ENCODE results near the gene C11orf52.
A peak's percentile ranks its signal among the peaks of the same experiment; 100 is the strongest.

Gene C11orf52

GRCh38 chr11:111939836-111940604 is 21.3 kb downstream of the C11orf52 start:
- DNase-seq, result no peak

- DNase-seq, result no peak
Observed at GRCh38 chr11:111941963-111942362, 23.2 kb downstream of the C11orf52 start.

DNA sequence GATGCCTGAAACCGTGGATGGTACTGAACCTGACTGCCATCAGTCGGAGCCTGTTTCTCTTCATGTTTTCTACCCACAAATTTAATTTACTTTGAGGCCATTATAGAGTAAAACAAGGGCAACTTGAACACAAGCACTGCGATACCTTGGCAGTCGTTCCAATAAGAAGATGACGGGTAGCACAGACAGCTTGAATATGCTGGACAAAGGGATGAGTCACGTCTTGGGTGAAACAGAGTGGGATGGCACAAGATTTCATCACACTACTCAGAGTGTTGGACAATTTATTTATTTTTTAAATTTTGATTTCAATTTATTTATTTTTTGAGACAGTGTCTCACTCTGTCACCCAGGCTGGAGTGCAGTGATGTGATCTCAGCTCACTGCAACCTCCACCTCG is 24.1 kb downstream of the C11orf52 start:
- no peak for DNase-seq

DNA sequence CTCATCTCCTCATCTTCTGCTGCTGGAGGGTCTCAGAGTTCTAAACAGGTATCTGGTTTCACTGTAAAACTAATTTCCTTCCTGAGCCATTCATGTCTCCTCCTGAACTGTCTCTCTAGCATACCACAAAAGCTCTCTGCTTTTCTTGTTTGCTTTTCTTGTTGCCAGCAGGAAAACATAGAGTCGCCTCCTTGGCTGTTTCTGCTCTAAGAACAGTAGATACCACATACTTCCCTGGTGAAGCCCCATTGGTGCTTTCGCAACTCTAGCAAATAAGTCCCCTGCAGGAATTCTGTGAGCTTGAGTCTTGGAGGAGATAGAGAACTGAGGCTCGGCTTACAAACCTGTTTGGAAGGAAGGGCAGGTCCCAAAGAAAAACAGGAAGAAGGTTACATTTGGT is 25.4 kb downstream of the C11orf52 start:
- peak; percentile 15 for DNase-seq

- DNase-seq, result peak; percentile 61
Observed at GRCh38 chr11:111944651-111945051, 25.9 kb downstream of the C11orf52 start.

DNA sequence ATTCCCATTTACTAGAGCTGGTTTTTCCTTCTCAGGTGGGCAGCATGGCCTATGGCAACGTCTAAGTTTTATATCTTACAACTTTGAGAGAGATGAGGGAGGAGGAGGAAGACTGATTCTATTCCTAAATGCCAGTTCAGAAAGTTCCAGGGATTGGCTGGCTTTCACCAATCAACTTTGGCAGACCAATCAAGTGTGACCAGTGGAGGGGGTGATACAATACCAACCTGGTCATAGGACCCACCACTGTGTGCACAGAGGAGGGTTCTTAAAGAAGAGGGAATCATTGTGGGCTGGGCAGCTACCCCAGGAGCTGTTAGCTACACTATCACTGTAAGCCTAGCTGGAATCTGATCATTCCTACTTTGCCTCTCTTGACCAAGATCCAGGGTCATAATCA is 26.5 kb downstream of the C11orf52 start:
- DNase-seq, result no peak

DNA sequence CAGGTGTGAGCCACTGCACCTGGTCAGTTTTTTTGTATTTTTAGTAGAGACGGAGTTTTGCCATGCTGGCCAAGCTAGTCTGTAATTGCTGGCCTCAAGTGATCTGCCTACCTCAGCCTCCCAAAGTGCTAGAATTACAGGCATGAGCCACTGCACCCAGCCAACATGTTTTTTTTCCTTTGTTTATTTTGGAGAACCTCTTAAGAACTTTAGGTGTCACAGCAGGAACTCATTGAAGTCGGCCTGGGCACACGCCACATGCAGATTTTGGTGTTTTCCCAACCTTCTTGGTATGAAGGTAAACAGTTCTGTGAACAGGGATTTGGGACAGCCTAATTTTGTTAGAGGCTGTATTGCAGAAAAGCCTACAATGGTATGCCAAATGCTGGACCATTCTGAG is 27.8 kb downstream of the C11orf52 start:
- DNase-seq, result no peak

DNA sequence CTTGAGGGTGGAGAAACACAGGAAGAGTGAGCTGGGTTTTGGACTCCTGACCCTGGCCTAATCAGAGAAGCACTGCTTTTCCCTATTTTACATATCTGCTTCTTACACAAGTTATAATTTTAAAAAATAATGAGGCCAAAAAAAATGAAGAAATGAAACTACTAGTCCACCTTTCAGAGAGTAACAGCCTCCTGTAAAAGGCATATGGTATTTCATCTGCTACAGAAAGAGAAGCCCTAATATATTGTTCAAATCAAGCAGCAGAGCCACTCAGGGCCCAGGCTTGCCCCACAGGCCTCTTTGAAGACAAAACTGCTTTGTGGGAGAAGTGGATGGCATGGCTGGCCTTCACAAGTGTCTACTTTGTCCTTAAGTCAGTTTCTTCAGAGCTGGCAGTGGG is 28.4 kb downstream of the C11orf52 start:
- no peak for DNase-seq

- no peak for DNase-seq
Observed at GRCh38 chr11:111949519-111950426, 31.1 kb downstream of the C11orf52 start.

GRCh38 chr11:111951565-111951964 is 32.9 kb downstream of the C11orf52 start:
- no peak for DNase-seq

GRCh38 chr11:111954154-111954553 is 35.4 kb downstream of the C11orf52 start:
- no peak for DNase-seq

- DNase-seq, result no peak
Observed at GRCh38 chr11:111957663-111958444, 39.1 kb downstream of the C11orf52 start.

DNA sequence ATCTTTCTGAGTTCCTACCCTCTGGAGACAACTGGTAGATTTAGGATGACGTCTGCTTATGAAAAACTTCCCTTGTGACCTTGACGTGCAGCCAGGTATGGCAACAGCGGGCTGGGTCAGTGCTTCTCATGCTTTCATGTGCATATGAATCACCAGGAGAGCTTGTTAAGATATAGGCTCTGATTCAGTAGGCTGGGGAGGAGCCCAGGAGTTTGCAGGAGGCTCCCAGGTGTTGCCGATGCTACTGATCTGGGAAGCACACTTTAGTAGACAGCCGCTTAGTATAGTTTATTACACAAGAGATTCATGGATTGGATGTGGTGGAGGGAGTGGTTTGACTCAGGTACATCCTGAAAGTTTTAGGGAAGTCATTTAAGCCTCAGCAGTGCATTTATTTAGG is 42.2 kb downstream of the C11orf52 start:
- no peak for DNase-seq

GRCh38 chr11:111961389-111962300 is 42.9 kb downstream of the C11orf52 start:
- DNase-seq, result no peak

GRCh38 chr11:111963931-111964340 is 45.2 kb downstream of the C11orf52 start:
- DNase-seq, result no peak

DNA sequence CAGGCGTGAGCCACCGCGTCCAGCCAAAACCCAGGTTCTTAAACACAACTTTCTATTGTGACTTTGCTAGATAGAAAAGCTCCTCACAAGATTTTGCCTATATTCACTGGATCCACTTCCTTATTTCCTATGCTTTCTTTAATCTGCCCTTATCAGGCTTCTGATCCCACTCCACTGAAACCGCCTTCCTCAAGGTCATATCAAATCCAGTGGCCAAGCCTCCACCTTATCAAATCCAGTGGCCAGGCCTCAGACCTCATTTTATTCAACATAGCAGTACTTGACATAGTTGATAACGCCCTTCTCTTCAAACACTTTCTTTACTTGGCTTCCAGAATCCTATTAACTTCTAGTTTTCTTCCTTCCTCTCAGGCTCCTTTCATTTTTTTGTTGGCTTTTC is 48.0 kb downstream of the C11orf52 start:
- no peak for DNase-seq

DNA sequence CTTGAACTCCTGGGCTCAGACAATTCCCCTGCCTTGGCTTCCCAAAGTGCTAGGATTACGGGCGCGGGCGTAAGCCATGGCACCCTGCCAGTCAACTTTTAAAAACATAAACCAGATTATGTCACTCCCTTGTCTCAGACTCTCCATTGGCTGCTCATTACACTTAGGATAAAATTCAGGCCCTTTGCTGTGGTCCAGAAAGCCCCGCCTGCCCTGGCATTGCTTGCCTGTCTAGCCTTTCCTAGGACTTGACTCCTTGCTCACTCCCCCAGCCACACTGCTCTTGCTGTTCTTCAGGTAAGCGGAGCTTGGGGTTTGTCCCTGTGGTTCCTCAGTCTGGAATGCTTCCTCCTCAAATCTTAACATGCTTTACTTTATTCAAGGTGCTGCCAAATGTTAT is 48.9 kb downstream of the C11orf52 start:
- DNase-seq, result no peak

- no peak for DNase-seq
Observed at GRCh38 chr11:111969344-111969743, 50.6 kb downstream of the C11orf52 start.

DNA sequence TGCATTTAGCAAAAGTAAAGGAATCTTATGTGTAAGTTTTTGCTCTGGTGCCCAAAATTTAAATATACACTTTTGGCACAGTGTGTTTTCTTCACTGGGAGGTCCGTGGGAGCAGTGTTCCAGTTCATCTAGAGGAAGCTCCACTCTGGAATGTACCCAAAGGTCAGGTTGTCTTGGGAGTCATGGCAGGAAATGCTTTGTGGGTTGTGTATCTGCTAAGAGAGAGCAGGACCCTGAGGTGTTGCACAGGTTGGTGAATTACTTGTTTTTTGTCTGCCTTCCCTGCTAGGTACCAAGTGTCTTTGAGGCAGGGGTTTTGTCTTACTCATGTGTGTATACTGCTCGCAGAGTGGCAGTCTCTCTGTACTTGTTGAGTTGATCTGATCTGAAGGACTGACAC is 55.7 kb downstream of the C11orf52 start:
- DNase-seq, result no peak

DNA sequence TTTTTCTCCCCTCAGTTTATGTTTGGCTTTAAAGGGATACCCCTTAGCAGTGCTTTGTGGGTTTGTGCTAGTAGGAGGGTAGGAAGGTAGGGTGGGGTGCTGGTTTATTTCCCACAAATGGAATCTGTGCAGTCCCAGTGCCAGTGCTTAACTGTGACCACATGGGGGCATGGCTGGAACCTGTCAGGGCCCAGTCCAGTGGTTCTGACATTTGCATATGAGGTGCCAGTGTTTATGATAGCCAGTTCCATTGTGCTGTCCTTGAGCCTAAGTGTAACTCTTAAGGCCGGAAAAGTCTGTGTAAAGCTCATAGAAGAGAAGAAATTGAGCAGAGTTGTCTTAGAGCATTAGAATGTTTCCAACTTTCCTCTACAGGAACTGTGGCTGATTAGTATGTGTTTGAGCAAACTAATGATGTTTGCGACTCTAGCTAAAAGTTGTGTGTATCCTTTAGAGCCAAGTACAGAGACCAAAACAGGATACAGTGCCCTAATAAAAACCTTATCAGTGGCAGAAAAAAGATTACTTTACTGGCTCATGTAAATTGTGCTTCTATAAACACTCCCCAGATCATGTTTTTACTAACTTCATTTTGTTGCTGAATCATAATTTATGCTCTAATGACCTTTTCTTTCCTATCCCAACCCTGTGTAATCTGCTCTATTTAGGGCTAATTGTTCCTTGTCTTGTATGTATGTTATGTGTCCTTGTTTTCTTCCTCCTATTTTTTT is 56.5 kb downstream of the C11orf52 start:
- DNase-seq, result no peak

- no peak for DNase-seq
Observed at GRCh38 chr11:111976119-111976766, 57.5 kb downstream of the C11orf52 start.
